ENCODE data around the gene WWOX.

Gene WWOX

GRCh38 chr16:78278056-78278450 lies 178.6 kb downstream of the WWOX start:
- DNase-seq: no peak

GRCh38 chr16:78281115-78281514 lies 181.7 kb downstream of the WWOX start:
- no peak for DNase-seq

GRCh38 chr16:78283548-78284251 lies 184.2 kb downstream of the WWOX start:
- DNase-seq: no peak

DNA sequence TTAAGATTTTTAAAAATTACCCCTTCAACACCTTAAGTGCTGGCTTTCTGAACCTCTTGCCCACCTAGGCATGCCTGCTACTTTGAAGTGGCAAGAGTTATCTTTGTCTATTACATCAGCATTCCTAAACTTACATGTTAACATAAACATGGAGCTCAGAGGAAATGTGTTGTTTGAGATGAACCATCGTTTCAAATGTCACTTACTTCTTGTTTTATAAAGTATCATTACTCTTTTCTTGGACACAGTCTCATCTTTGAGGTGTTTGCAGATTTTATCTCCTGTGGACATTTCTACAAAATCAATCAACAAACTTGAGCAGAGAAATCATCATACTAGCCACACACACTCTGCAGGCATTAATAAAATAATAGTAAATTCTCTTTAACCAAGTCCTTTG lies 184.9 kb downstream of the WWOX start:
- DNase-seq: no peak

GRCh38 chr16:78284957-78285434 lies 185.5 kb downstream of the WWOX start:
- DNase-seq: no peak

DNA sequence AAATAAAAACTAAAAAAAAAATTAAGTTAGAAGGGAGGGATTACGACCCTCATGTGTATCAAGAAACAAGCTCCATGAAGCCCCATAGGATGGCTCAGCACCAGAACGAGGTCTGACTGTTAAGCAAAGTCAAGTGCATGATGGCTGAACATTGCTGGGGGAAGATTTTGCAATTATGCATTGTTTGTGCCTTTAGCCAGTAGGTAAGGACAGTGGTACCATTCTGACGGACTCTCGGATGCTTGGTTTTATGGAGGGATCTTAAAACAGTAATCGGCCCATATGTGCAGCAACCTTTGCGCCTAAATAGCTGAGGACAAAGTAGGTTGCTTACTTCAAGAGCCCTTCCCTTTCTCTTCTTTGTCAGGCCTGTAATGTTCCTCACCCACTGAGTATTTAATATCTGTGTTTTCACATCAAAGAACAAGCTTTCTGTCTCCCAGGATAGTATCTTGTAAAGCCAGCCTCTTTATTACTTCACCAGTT lies 186.0 kb downstream of the WWOX start:
- DNase-seq: no peak

- DNase-seq: no peak
Measured at GRCh38 chr16:78286065-78286464, 186.6 kb downstream of the WWOX start.

- DNase-seq: no peak
Measured at GRCh38 chr16:78288888-78289287, 189.4 kb downstream of the WWOX start.

DNA sequence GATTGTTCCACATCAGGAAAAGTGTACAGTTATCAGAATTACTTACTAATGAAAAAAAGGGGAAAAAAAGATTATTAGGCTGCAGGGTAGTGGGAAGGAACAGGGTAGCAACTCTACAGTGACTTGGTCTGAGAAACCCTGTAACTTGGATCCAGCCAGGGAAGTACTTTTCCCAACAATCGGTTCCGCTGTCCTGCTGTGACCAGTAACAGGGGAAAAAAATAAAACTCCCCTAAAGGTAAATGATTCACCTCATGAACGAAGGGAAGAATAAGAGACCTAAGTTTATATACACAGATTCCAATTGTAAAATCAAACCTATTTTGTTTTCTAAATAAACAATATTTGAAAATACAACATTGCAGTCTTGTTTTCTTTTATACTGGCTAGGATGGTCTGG lies 189.9 kb downstream of the WWOX start:
- no peak for DNase-seq

DNA sequence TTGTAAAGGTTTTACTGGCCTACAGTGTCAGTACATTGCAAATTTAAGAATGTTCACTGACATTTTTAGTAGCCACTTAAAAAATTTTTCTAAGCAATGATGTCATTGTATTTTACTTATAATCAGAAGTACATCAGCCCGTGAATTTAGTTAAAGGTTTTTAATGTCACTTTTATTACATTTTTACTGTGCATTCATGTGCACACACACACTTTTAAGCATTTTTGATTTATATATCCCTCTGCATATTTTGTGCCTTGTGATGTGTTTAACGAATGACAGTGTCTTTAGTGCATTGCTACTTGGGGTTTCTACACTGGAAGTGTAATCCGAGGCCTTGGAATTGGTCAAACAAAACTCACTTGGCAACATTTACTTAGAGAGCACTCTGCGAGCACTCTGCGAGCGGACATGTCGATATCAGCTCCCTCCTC lies 190.4 kb downstream of the WWOX start:
- DNase-seq: no peak

GRCh38 chr16:78290395-78290794 lies 190.9 kb downstream of the WWOX start:
- DNase-seq: no peak

DNA sequence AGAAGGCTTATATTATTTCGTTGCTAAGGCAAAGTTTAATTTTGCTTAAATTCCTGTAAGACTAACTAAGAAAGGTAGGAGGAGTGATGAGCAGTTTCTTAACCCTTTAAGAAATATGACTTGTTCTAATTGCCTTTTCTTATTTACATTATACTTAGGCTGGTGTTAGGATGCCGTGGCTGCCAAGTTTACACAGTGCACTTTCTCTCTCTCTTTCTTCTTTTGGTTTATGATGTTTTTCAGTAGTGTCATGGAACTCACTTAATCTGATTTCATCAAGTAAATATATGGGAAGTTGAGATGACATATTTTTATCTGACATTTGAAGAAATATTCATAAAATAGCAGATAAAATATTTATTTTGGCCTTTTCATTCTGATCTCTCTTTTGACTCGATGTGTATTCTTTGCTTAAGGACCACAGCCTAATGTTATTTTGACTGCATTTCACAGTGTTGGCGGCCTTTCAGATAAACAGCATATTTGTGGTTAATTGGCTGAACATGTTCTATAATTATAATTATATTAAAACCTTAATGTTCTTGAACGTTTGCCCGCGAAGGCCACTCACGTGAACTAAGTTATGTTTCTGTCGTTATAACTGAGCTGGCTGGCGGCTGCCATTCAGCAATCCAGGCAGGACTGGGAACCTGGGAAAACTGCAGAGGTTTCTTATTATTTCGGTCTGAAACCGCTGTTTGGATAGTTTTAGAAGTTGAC lies 191.6 kb downstream of the WWOX start:
- DNase-seq: no peak

- no peak for DNase-seq
Measured at GRCh38 chr16:78291604-78292003, 192.2 kb downstream of the WWOX start.

DNA sequence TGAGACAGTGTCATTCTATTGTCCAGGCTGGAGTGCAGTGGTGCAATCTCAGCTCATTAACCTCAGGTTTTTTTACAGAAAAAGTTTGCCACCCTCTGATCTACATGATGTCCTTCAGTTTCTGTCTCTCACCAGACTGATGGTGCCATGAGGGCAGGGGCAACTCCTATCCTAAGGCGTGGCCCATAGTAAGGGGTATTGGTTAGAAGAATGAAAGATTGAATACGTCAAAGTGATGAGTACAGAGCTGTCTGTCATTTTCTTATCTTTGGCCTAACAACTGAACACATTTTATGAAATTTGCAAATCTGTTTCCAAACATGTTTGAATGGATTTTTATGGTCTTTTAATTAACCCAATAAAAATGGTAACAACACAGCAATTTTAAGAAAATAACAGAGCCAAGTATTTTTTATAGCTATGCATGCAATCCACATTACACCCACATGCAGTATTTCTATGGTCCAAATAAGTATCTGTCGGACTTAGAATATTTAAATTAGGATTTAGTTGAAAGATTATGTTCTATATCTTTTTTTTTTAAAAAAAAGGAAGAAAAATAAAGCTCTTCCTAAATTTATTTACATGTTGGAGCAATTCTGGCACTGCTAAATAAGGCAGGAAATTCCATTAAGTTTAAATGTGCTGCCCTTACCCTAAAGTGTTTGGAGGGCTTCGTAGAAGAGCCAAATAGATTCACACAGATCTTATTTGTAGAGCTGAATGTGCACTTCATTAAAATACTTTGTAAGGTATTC lies 192.8 kb downstream of the WWOX start:
- DNase-seq: no peak

DNA sequence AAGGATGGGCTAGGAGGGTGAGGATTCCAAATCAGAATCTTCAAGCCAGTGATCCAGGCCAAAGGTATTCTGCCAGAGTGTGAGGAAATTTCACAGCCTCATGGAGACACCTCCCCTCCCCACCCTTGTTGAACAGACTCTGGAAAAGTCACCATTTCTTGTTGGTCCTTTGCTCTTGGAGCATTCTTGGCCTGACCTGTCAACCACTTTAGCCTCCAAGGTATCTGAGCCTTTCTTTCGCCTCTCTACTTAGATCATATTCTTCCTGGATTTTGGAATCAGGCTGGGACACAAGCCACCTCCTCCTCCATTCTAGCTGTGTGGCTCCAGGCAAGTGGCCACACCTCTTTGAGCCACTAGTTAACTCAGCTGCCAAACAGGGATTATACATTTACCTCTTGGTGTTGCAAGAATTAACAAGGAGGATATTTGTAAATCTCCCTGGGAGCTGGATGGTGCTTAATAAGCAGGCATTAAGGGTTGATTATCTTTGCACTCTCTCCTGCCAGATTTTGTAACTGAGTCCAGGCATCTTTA lies 193.5 kb downstream of the WWOX start:
- no peak for DNase-seq

- no peak for DNase-seq
Measured at GRCh38 chr16:78294538-78295225, 195.2 kb downstream of the WWOX start.

GRCh38 chr16:78297066-78297666 lies 197.7 kb downstream of the WWOX start:
- no peak for DNase-seq

- DNase-seq: no peak
Measured at GRCh38 chr16:78298986-78299385, 199.5 kb downstream of the WWOX start.

GRCh38 chr16:78300469-78300868 lies 201.0 kb downstream of the WWOX start:
- DNase-seq: no peak

DNA sequence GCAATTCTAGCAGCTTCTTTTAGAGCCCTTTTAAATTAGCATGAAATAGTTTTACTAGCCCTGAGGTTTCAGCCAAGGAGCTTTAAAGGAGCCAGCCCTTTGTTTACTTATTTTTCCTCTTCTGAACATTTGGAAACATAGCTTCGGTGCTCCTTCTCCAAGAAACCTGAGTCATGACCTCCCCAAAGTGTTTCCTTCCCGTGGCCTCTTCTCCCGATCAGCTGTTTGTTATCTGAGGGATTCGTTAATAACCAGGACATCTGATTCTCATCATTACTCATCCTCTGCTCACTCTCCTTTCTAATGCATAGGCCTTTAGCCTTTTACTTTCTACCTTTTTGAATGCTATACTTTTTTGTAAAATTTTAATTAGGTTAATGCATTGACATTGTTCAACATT lies 204.5 kb downstream of the WWOX start:
- DNase-seq: peak; percentile 55

DNA sequence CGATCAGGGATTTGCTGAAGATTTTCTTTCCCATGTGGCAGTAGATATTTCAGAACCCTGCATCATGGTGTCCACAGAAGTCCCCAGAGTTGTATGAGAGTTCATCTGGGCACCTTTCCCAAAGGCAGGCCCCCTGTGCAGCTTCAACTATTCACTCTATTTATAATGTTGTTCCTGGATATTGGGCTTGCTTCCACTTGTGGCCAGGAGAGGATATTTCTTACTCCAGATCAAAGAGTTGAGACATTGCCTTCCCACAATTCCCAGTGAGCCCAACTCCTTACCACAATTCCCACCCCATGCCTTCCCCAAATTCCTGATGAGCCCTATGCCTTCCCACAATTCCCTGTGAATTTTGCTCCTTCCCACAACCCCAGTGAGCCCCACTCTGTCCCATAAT lies 206.9 kb downstream of the WWOX start:
- DNase-seq: peak; percentile 47
